Pancreas (tissue), 10 donors: ENCODE measurements around the gene TSPYL4. TPM values are rescaled to one million over a fixed set of nuclear protein-coding genes. Genes with fewer than 3 reads are reported as not detected.
A peak's percentile ranks its signal among the peaks of the same experiment; 100 is the strongest.

Source experiments
- ATAC-seq, 4 donors: fragments of 200-7000 bp; cut with Tn5 transposase; one replicate each; pipeline versions ENCODE4 v1.8.0 to v1.9.1; 2020; ENCODE audit warnings: mild to moderate bottlenecking in 4 of 4, moderate library complexity in 4 of 4
- DNase-seq, 6 donors: peaks; one replicate each; pipeline ENCODE4 v3.0.0-alpha.2; 2020
- FAIRE-seq: peaks from 2 replicates; lab custom pipeline; 2012; peaks lifted over from hg19 to GRCh38; lab: Jason Lieb, UNC
- H3K27ac ChIP-seq, 4 donors: fragments of 200-600 bp; sonication (generic); 1 replicate in 3 of 4; 2 replicates in 1 of 4; pipeline versions ENCODE4 v1.5.0 to v1.8.0; 2020
- H3K27me3 ChIP-seq, 4 donors: fragments of 200-600 bp; one replicate each; pipeline ENCODE4 v1.8.0; 2021
- H3K36me3 ChIP-seq, 3 donors: fragments of 200-600 bp; sonication (generic) in 1 of 3; one replicate each; pipeline versions ENCODE4 v1.5.0 to v1.8.0; 2020 to 2021
- H3K4me1 ChIP-seq, 3 donors: fragments of 200-600 bp; one replicate each; pipeline ENCODE4 v1.8.0; 2021
- H3K4me3 ChIP-seq, 4 donors: fragments of 200-600 bp; sonication (generic) in 2 of 4; one replicate each; pipeline versions ENCODE4 v1.5.0 to v1.8.0; 2020 to 2021
- H3K9me3 ChIP-seq, 4 donors: fragments of 200-600 bp; one replicate each; pipeline ENCODE4 v1.8.0; 2021
- CTCF ChIP-seq, 4 donors: fragments of 200-600 bp; sonication (generic) in 3 of 4; IDR thresholded peaks; one replicate each; pipeline versions ENCODE4 v1.5.0 to v1.8.0; 2021; ENCODE audit warnings: antibody characterized with exemption in 4 of 4
- WGBS, 2 donors: extraction: QIAGEN DNeasy Blood & Tissue Kit; methylation state at CpG; one replicate each; pipeline ENCODE4 v1.1.7; 2013; 5-methylcytosine and 5-hydroxymethylcytosine counted together
- intact Hi-C, 3 donors: fragments of 100-400 bp; cut with DNase I; formaldehyde crosslinking; loops; one replicate each; pipeline versions ENCODE4 v1.11.1 to v1.14.2; 2022
- polyA plus RNA-seq, 2 donors: library from polyadenylated mRNA; stranded (reverse); fragments of 200-250 nt; gene quantifications; one replicate each; pipeline ENCODE4 v1.2.3, GENCODE V29; 2013
- total RNA-seq, 6 donors: library from RNA; stranded (reverse); fragmentation: NEBNext Ultra II Directional in 4 of 6; extraction: Animal tissue kit (Norgen Biotek cat#: 25700) in 4 of 6; gene quantifications; one replicate each; pipeline versions ENCODE4 v1.2.1 to v1.2.4, GENCODE V29; 2021 to 2023
- donor health status: healthy with polysubstance abuse.
- donor health status: DM: no; HTN: no; CAD: no; lungs with moderate emphysema.
- donor health status: DM: no; HTN: no; CAD: no.
- donor health status: control.
- donor health status: control.
- donor health status: Bipolar disorder and iron deficiency.
- donor health status: DM: yes; HTN: yes; CAD: no.
- donor health status: DM: no; HTN: no; CAD: no.
- donor health status: DM: no; HTN: no; CAD: no.
- donor health status: DM: yes; HTN: yes; CAD: no.

Gene TSPYL4
- total and polyA plus RNA-seq, 8 donors = 4.9 to 19.4 (median 7.1) TPM

DNA sequence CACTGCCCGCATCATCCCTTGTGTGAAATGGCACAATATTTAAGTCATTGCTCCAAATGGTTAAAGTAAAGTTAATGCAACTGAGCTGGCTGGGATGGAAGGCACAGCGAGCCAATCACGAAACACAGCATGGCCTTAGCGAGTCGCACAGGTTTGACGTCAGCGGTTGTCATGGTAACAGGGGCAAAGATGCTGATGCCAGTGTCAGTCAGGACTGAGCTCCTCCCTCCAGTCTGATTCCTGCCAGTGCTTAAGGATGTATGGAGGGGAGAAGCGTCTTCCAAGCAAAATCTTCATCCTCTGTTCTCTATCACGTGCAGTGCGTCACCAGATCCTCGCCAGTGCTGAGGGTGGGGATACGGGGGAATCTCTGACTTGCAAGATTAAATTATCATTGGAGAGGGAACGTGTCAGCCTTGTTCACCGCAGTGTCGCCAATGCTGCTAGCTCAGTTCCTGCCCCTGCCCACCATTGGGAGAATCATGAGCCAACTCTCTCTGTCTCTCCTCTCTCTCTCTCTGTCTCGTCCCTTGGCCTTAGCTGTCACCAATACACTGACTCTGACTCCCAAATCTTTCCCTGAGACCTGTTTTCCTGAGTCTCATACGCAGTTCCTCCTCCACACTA lies 24.5 kb downstream of the TSPYL4 start:
- no peak for FAIRE-seq
- peaks cover 0 to 3% (median 0%) of the 10 kb centered on the region in 4 donors for H3K27me3 ChIP-seq

DNA sequence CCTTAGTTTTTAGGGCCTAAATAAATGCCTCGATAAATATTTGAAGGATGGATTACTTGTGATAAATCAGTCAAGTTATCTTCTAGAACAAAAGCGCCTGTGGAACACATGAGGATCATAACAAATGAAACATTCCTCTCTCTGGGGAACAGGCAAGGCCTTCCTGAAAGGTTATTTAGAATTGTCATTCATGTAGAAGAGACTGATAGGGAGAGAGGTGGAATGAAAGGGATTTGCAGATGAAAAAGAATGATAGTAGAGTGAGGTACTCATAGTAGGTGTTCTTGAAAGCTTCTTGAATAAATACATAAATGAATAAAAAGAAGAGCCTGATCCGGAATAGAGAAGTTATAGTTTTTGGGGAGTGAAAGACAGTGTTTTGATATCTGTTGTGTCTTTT lies 30.5 kb downstream of the TSPYL4 start:
- no peak for FAIRE-seq
- 83 to 87% methylated on average over 3 of the region's 3 CpGs for WGBS, 2 donors
- no peak overlapping the region for H3K4me3 ChIP-seq

More for the DNA sequence above, 24.5 kb downstream of the TSPYL4 start:
- 83 to 86% methylated on average over 17 of the region's 17 CpGs for WGBS, 2 donors
- Histone ChIP-seq H3K4me3 (no peak overlapping the region), H3K27ac (no peak overlapping the region), H3K4me1 (no peaks in the 10 kb centered on the region), H3K36me3 (no peaks in the 10 kb centered on the region), H3K9me3 (no peaks in the 10 kb centered on the region)
- peak in 4 of 6 donors; percentile 23 to 51 (median 42) for DNase-seq
- peak in 3 of 4 donors; percentile 53 to 66 (median 56) for ATAC-seq
- intact Hi-C loops = no loop called here
- TF ChIP-seq CTCF (IDR thresholded peaks at IDR 0.05) = no peak

GRCh38 chr6:116221911-116222310 lies 32.0 kb downstream of the TSPYL4 start:
- DNase-seq (no peak), FAIRE-seq (no peak), ATAC-seq (no peak)
- Histone ChIP-seq H3K36me3 (no peaks in the 10 kb centered on the region), H3K27ac (no peak overlapping the region), H3K27me3 (no peaks in the 10 kb centered on the region), H3K4me3 (no peak overlapping the region), H3K9me3 (no peaks in the 10 kb centered on the region), H3K4me1 (no peaks in the 10 kb centered on the region)
- WGBS, 2 donors = 83 to 93% methylated on average over 2 of the region's 2 CpGs
- no peak for TF ChIP-seq CTCF (IDR thresholded peaks at IDR 0.05)
- intact Hi-C loops = no loop called here

More for the DNA sequence above, 30.5 kb downstream of the TSPYL4 start:
- no peak overlapping the region for H3K27ac ChIP-seq
- DNase-seq = no peak
- no peaks in the 10 kb centered on the region for H3K36me3 ChIP-seq
- TF ChIP-seq CTCF (IDR thresholded peaks at IDR 0.05) = no peak
- intact Hi-C loops = no loop called here
- H3K9me3 ChIP-seq = no peaks in the 10 kb centered on the region
- no peaks in the 10 kb centered on the region for H3K4me1 ChIP-seq
- peaks cover 0 to 3% (median 0%) of the 10 kb centered on the region in 4 donors for H3K27me3 ChIP-seq
- ATAC-seq = no peak

- ATAC-seq (no peak), FAIRE-seq (no peak), DNase-seq (no peak)
- no peak overlapping the region for H3K4me3 ChIP-seq
- H3K27ac ChIP-seq = no peak overlapping the region
- H3K36me3 ChIP-seq = no peaks in the 10 kb centered on the region
- H3K9me3 ChIP-seq = no peaks in the 10 kb centered on the region
- H3K4me1 ChIP-seq = no peaks in the 10 kb centered on the region
- WGBS, 2 donors = 82 to 85% methylated on average over 3 of the region's 3 CpGs
- intact Hi-C loops = no loop called here
- no peaks in the 10 kb centered on the region for H3K27me3 ChIP-seq
- TF ChIP-seq CTCF (IDR thresholded peaks at IDR 0.05) = no peak
Observed at GRCh38 chr6:116221067-116221466, 32.8 kb downstream of the TSPYL4 start.

- intact Hi-C loops = no loop called here
- no peak for FAIRE-seq
- H3K27ac ChIP-seq = no peak overlapping the region
- no peak for ATAC-seq
- no peaks in the 10 kb centered on the region for H3K36me3 ChIP-seq
- H3K27me3 ChIP-seq = no peaks in the 10 kb centered on the region
- WGBS, 2 donors = 82 to 84% methylated on average over 5 of the region's 5 CpGs
- no peak for DNase-seq
- H3K4me1 ChIP-seq = no peaks in the 10 kb centered on the region
- H3K9me3 ChIP-seq = no peaks in the 10 kb centered on the region
- no peak for TF ChIP-seq CTCF (IDR thresholded peaks at IDR 0.05)
- no peak overlapping the region for H3K4me3 ChIP-seq
Observed at GRCh38 chr6:116218866-116219265, 35.0 kb downstream of the TSPYL4 start.
